K562 (cell line): ENCODE measurements around the gene CUL9. TPM values are rescaled to one million over a fixed set of nuclear protein-coding genes. Genes with fewer than 3 reads are reported as not detected.

Experiments used
- ARNT ChIP-seq, 2 experiments: fragments of 450-650 bp; IDR thresholded peaks; 2 replicates each; pipeline ENCODE4 v1.6.1; 2016; ENCODE audit warnings: mild to moderate bottlenecking in 1 of 2
- ERF ChIP-seq: fragments of 450-650 bp; formaldehyde crosslinking; IDR thresholded peaks from 2 replicates; pipeline ENCODE4 v1.4.0; 2020; ENCODE audit warnings: mild to moderate bottlenecking, mixed read lengths
- FOXA3 ChIP-seq, 2 experiments: fragments of 450-650 bp in 1 of 2; sonication (generic) in 1 of 2; formaldehyde crosslinking; IDR thresholded peaks in 1 of 2; conservative IDR thresholded peaks in 1 of 2; 2 replicates each; pipeline versions ENCODE4 v1.4.0 to v1.8.0; 2020 to 2022; ENCODE audit warnings: mild to moderate bottlenecking in 2 of 2, missing genetic modification reagents in 1 of 2
- FOXJ2 ChIP-seq: fragments of 200-800 bp; sonication (Bioruptor generic); IDR thresholded peaks from 2 replicates; pipeline ENCODE4 v1.6.1; 2016; ENCODE audit warnings: missing genetic modification characterization, missing compliant biosample characterization
- HMG20A ChIP-seq: fragments of 450-650 bp; formaldehyde crosslinking; conservative IDR thresholded peaks from 2 replicates; pipeline ENCODE4 v1.4.0; 2020; ENCODE audit warnings: mild to moderate bottlenecking, mixed read lengths
- JUND ChIP-seq, 2 experiments: IDR thresholded peaks; 2 replicates in 1 of 2; 3 replicates in 1 of 2; pipeline ENCODE4 v1.6.1; 2011; ENCODE audit warnings: borderline replicate concordance in 2 of 2, low read depth in 2 of 2, low read length in 2 of 2, improper control_type of control experiment in 1 of 2, missing biosample characterization in 1 of 2, missing genetic modification characterization in 1 of 2, missing genetic modification reagents in 1 of 2
- NFYB ChIP-seq: IDR thresholded peaks from 2 replicates; pipeline ENCODE4 v1.6.1; 2011; ENCODE audit warnings: mild to moderate bottlenecking, moderate library complexity; ENCODE audit not compliant: insufficient read length; ENCODE audit errors: extremely low read depth
- PBX2 ChIP-seq, 2 experiments: IDR thresholded peaks in 1 of 2; conservative IDR thresholded peaks in 1 of 2; 2 replicates each; pipeline ENCODE4 v1.6.1; 2016; ENCODE audit warnings: low read depth in 2 of 2, mild to moderate bottlenecking in 1 of 2, missing compliant biosample characterization in 1 of 2, missing genetic modification characterization in 1 of 2, moderate library complexity in 1 of 2
- RB1 ChIP-seq: fragments of 450-650 bp; IDR thresholded peaks from 2 replicates; pipeline ENCODE4 v1.6.1; 2017; ENCODE audit warnings: low read depth, mild to moderate bottlenecking
- RBM39 ChIP-seq: fragments of 200-400 bp; formaldehyde crosslinking; optimal IDR thresholded peaks from 2 replicates; pipeline ENCODE3; 2018; ENCODE audit warnings: low read depth, low read length
- TCF7 ChIP-seq: sonication (generic); IDR thresholded peaks from 2 replicates; pipeline ENCODE4 v1.6.1; 2016; ENCODE audit warnings: antibody characterized with exemption, borderline replicate concordance
- TCFL5 ChIP-seq: fragments of 250-450 bp; sonication (Bioruptor Pico); conservative IDR thresholded peaks from 2 replicates; pipeline ENCODE4 v1.6.1; 2021; ENCODE audit warnings: mild to moderate bottlenecking, moderate library complexity, matching md5 sums
- TRIM24 ChIP-seq, 2 experiments: fragments of 450-650 bp; IDR thresholded peaks; 2 replicates each; pipeline ENCODE4 v1.6.1; 2016
- ZBED1 ChIP-seq: IDR thresholded peaks from 2 replicates; pipeline ENCODE4 v1.6.1; 2014
- ZNF644 ChIP-seq: fragments of 200-800 bp; sonication (Bioruptor generic); IDR thresholded peaks from 2 replicates; pipeline ENCODE4 v1.6.1; 2016; ENCODE audit warnings: low read depth, missing genetic modification characterization, missing compliant biosample characterization
- ZNF695 ChIP-seq: fragments of 450-650 bp; formaldehyde crosslinking; IDR thresholded peaks from 2 replicates; pipeline ENCODE4 v1.4.0; 2020; ENCODE audit warnings: mild to moderate bottlenecking, moderate library complexity
- ZNF778 ChIP-seq: fragments of 450-650 bp; formaldehyde crosslinking; IDR thresholded peaks from 2 replicates; pipeline ENCODE4 v1.4.0; 2020; ENCODE audit warnings: mild to moderate bottlenecking, moderate library complexity
- polyA plus RNA-seq, 8 experiments: library from polyadenylated mRNA; depleted of rRNA in 4 of 8; stranded (reverse) in 5 of 8; unstranded in 3 of 8; fragments of >200 nt; fragmentation: Nextera tagmentation in 2 of 8; fragmentation: Illumina TruSeq in 1 of 8; extraction: Ambion mirVana in 2 of 8; extraction: Trizol in 1 of 8; gene quantifications; 2 replicates each; pipeline versions ENCODE4 v1.2.1 to v1.2.3, GENCODE V29; 2011 to 2014; ENCODE audit warnings: inconsistent platforms in 1 of 8, missing spikeins in 1 of 8
- total RNA-seq, 7 experiments: library from RNA; depleted of rRNA in 6 of 7; stranded (reverse); fragments of >200 nt in 6 of 7; fragmentation: Illumina TruSeq in 2 of 7; extraction: Trizol in 2 of 7; gene quantifications; 2 replicates each; pipeline versions ENCODE4 v1.2.1 to v1.2.3, GENCODE V29; 2011 to 2021; ENCODE audit warnings: low replicate concordance in 1 of 7
- TF ChIP-seq, protein P1 (sequence below): fragments of 450-650 bp; IDR thresholded peaks from 2 replicates; pipeline ENCODE4 v1.7.0; 2016; ENCODE audit warnings: borderline replicate concordance
- TF ChIP-seq, protein P2 (sequence below): fragments of 200-800 bp; sonication (Bioruptor generic); IDR thresholded peaks from 2 replicates; pipeline ENCODE4 v1.6.1; 2017; ENCODE audit warnings: missing genetic modification characterization, missing compliant biosample characterization

CUL9 gene
- total and polyA plus RNA-seq, 9 of the 15 experiments (the other 6 are each of a cell fraction or from before 2014, with no cell fraction given), result 0.50 to 20.7 (median 6.6) TPM

- TF ChIP-seq, protein P1, sequence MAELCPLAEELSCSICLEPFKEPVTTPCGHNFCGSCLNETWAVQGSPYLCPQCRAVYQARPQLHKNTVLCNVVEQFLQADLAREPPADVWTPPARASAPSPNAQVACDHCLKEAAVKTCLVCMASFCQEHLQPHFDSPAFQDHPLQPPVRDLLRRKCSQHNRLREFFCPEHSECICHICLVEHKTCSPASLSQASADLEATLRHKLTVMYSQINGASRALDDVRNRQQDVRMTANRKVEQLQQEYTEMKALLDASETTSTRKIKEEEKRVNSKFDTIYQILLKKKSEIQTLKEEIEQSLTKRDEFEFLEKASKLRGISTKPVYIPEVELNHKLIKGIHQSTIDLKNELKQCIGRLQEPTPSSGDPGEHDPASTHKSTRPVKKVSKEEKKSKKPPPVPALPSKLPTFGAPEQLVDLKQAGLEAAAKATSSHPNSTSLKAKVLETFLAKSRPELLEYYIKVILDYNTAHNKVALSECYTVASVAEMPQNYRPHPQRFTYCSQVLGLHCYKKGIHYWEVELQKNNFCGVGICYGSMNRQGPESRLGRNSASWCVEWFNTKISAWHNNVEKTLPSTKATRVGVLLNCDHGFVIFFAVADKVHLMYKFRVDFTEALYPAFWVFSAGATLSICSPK, result 0 out of 2 replicates have a peak, but pooled peaks have one; percentile 32
- TF ChIP-seq FOXA3 (CRISPR knock-in tag; conservative IDR thresholded peaks at IDR 0.05 in 1 of 2, IDR thresholded peaks at IDR 0.05 in 1 of 2), result peak; percentile 72 to 88; a peak in 3 of 4 replicates
- TF ChIP-seq ZBED1, result no peak
- TF ChIP-seq ZNF644 (tag), result no peak
- TF ChIP-seq JUND (IDR thresholded peaks at IDR 0.05; ENCODE audit: borderline replicate concordance, low read depth, low read length), result 0 out of 2 replicates have a peak, but pooled peaks have one; percentile 4
- peak; percentile 14; the same call in 1 of the 3 replicates for TF ChIP-seq JUND (tag; IDR thresholded peaks at IDR 0.05; ENCODE audit: borderline replicate concordance, low read depth, low read length)
- TF ChIP-seq RB1, result no peak
- no peak for TF ChIP-seq TCFL5
- TF ChIP-seq TCF7, result no peak
- TF ChIP-seq HMG20A, result no peak
- TF ChIP-seq, protein P2, sequence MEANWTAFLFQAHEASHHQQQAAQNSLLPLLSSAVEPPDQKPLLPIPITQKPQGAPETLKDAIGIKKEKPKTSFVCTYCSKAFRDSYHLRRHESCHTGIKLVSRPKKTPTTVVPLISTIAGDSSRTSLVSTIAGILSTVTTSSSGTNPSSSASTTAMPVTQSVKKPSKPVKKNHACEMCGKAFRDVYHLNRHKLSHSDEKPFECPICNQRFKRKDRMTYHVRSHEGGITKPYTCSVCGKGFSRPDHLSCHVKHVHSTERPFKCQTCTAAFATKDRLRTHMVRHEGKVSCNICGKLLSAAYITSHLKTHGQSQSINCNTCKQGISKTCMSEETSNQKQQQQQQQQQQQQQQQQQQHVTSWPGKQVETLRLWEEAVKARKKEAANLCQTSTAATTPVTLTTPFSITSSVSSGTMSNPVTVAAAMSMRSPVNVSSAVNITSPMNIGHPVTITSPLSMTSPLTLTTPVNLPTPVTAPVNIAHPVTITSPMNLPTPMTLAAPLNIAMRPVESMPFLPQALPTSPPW (CRISPR knock-in tag), result peak; percentile 42; the same call in 1 of the 2 replicates
- TF ChIP-seq ERF (CRISPR knock-in tag), result no peak
- no peak for TF ChIP-seq FOXJ2 (tag)
- TF ChIP-seq PBX2 (CRISPR knock-in tag; IDR thresholded peaks at IDR 0.05; ENCODE audit: low read depth), result no peak
- TF ChIP-seq PBX2 (tag; conservative IDR thresholded peaks at IDR 0.05; ENCODE audit: low read depth), result 0 out of 2 replicates have a peak, but pooled peaks have one; percentile 26
- TF ChIP-seq NFYB, result no peak
- peak in 1 of 2 experiments; percentile 35; a peak in 1 of 4 replicates for TF ChIP-seq ARNT (IDR thresholded peaks at IDR 0.05)
- no peak for TF ChIP-seq ZNF695
- no peak for TF ChIP-seq RBM39
- 0 out of 4 replicates have a peak, but pooled peaks of 1 of the 2 experiments have one; percentile 41 for TF ChIP-seq TRIM24 (IDR thresholded peaks at IDR 0.05)
- TF ChIP-seq ZNF778 (CRISPR knock-in tag), result no peak
Measured at GRCh38 chr6:43267619-43268354, 85.8 kb downstream of the CUL9 start (continued).
